Measurements from ENCODE around the gene KRT20.
"Not testable (repeated sequence)": the region's sequence is repeated elsewhere in the genome, so short reads cannot be mapped to it uniquely, and the experiment has no call there.

The KRT20 gene

DNA sequence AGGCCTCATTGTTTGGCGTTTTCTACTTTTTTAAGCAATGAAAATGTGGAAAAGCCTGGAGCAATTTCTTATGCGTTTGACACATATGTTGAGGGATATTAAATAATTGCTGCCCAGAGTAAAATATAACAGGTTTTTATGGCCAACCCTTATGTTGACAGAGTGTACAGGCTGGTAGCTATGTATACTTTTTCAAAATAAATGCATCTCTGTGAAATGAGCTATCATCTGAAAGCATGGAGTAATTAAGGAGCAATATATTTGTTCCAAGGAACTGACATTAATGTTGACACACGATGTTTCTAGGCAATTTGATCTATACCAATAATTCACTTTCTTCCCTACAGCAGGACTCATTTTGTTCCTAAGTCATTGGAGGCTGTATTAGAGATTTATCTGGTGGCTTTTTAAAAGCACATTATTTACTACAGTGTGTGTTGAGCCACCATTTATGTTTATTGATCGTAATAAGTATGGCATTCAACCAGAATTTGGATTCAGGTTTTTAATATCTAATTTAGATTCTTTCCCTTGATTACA is 11.9 kb upstream of the KRT20 start:
- DNase-seq: no peak

DNA sequence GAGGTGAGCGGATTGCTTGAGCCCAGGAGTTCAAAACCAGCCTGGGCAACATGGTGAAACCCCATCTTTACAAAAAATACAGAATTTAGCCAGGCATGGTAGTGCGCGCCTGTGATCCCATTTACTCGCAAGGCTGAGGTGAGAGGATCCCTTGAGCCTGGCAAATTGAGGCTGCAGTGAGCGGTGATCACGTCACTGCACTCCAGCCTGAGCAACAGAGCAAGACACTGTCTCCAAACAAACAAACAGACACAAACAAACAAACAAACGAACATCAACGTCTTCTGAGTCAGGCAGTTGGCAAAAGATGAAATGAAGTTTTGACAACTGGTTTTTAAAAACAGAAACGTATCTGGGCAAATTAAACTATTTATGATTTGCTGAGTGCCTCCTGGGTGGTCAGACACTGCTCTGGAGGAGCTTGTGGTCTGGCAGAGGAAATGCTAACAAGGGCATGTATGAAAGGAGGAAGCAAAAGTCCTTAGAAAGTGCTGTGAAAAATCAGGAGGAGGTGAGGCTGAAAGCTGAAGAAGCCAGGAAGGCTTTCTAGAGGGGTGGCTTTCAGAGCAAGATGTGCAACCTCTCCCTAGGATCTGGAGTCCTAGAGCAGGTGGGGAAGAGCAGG is 10.2 kb upstream of the KRT20 start:
- DNase-seq: no peak

DNA sequence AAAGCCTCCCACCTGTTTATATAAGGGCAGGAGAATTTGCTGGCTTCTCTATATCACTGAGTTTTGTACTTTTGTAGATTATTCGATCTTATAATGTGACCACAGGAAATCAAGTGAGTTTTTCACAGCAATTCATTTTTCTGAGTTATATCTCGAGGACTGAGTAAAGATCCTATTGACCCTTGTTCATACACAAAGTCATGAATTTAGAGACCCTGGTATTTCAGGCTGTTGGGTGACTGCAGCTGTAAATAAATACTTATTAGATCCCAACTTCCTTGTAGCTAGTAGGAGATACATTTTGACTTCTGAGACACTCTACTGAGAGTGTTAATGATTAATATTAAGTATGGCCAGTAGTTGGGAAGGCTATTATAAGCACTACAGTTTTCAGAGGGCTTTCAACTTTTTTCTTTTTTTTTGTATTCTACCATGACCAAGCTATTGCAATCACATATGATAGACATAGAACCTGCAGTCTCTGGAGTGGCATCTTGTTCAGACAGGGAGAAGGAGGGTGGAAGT is 3.2 kb upstream of the KRT20 start:
- no peak for DNase-seq

DNA sequence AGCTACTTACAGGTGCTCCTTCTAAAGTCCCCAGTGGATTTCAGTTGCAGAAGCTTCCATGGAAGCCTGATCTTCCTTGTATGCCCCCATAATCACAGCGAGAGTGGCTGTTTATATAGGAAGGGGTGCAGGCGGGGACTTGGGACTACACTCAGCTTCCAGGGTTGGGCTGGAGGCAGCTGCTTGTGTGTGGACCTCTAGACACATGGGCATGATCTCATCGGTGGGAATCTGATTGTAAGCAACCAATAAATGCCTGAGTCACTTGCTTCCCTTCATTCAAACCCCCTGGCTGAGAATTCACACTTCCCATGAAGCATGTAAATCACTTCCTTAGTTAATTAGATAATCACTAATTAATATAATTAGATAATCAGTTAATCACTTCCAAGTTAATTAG is 1.0 kb upstream of the KRT20 start:
- DNase-seq: no peak

DNA sequence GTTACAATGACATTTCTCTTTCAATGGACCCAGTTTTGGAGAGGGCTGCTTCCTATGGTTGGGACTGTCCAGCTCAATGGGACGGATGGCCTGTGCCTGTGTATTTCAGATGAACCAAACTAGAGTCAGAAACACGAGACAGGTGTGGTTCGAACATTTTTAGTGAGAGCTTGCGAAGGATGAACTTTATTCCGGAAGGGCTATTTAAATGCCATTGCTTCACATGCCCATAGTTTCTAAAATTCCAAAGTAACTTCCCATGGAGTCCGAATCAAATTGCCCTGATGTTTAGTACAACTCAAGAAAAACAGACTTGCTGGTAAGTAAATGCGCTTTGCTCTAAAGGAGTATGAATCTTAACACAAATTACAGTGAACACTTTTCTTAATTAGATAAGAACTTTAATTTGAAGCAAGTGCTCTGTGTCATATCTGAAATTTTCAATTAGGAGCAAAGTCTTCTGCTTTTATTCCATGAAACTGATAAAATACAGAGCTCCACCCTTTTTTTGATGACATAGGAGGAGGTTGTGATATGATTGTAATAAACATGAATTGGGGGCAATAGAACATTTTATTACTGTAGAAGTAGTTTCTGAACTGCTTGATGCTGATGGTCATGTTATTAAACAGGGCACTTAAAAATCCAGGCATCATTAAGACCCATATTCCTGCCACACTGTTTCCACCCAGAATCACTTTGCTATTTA is 1.3 kb downstream of the KRT20 start:
- no peak for DNase-seq

DNA sequence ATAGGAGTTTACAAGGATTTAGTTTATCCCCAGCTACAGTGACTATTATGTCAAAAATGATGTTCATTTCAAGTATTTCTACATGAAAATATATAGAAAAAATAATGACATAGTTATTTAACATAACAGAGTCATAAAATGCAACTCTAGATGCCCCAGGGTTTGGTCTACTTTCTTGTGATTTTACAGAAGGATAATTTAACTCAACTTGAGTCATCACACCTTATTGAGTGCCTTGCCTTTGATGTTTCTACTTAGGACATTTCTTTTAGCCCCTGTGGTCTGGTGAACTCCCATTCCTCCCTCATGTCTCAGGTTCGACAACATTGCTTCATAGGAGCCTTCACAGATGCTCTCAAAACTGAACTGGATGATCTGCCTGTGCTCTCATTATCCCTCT is 2.0 kb downstream of the KRT20 start:
- no peak for DNase-seq

DNA sequence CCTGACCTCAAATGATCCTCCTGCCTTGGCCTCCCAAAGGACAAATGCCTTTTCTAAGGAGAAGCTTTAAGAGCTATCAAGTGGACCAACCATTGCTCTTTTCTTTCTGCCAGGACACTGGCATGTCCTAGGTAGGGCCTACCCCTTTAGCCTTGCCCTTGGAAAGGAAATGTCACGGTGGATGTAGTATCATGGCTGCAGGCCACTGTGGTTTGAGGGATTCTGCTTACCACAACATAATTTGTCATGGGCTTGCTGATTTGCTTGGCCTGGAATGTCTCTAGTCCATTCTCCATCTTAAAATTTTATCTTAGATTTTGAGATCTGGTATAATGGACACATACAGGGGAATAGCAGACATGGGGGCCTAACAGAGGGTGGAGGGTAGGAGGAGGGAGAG is 6.0 kb downstream of the KRT20 start:
- DNase-seq: no peak

DNA sequence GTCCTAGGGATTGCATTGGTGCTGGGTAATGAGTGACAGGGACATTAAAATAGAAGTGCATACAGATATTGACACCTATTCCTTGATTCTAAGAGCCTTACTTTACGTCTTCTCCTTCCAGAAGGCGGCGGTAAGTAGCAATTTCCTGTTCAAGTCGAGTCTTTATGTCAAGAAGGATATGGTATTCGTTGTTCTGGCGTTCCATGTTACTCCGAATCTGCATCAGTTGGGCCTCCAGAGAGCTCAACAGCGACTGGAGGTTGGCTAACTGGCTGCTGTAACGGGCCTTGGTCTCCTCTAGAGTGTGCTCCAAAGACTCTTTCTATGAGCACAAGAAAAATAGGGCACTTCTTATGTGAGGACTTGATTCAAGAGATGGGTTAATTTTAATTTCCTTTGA is 7.0 kb downstream of the KRT20 start:
- no peak for DNase-seq

DNA sequence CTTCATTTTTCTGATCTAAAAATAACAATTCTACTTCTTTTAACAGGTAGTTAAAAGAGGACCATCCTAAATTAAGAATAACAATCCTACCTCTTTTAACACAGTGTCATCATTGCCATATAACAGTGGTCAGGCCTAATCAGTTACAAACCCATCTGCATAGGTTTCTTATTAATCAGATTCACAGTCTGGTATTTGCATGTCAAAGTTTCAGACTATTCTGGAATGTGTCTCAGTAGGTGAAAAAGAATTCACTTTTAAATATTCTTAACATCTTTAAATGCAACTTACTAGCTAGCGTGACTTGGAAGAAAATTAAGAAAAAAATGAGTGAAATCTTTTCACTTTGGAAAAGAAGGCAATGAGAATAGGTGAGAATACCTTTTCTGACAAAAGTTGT is 11.2 kb downstream of the KRT20 start:
- no peak for DNase-seq

DNA sequence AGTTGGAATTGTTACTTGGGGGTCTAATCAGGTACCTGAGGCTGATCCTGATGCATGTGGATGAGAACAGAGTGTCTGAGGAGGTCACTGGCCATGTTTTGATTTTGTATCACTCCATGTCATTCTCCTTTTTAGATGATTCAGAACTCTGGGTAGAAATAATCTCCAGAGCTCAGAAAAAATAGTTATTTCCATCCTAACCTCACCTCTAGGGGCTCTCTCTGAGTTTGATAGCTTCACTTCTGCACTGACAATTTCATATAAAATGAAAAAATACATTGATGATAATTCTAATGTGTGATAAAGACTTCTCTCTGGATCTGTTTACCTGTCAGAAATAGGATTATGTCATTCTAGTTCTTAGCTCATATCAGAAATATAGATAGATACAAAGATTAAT is 11.8 kb downstream of the KRT20 start:
- DNase-seq: no peak

DNA sequence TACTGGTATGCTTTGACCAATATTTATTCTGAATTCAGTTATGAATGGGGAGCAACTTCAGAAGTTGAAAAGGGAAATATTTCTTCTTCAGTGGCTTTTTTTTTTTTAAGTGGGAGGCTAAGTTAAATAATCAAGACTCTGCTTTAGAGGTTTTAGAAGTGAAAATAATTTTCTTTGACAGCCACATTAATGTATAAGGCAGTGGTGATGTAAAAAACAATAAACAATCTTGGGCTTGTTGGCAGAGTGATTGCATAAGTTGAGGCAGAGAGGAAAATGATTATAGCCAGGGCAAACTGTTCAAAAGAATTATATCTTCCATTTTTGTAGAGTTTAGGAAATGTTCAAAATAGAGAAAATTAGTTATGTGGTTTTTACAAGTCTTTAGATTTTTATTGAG is 12.6 kb downstream of the KRT20 start:
- DNase-seq: no peak

DNA sequence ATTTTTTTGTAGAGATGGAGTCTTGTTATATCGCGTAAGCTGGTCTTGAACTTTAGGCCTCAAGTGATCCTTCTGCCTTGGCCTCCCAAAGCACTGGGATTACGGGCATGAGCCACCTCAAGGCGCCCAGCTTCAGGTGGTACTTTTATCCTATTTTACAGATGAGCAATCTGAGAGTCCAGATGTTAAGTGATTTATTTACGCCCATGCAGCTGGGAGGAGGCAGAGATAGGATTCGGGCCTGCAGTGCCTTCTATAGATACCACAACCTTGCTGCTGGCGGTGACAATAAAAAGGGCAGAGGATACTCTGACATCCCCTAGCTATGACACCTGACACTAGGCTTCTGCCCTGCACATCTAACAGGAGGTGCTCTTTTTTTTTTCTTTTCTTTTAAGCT is 13.7 kb downstream of the KRT20 start:
- no peak for DNase-seq

DNA sequence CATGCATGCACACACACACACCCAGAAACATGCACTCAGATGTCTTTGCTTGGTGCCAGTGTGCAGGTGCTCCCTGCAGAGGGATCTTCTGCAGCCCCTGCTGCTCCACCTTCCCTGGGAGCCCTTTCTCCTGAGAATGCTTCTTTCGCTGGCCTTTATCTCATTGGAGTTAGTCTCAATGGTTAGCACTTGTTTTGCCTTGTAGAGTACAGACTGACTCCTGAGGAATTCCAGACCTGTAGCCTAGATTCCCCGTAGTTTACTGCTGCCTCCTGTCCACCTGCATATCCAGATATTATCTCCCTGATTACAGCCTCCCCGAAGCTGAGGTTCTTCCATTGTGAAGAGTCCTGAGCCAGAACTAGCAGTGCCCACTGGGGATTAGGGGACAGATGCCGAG is 14.9 kb downstream of the KRT20 start:
- DNase-seq: no peak

DNA sequence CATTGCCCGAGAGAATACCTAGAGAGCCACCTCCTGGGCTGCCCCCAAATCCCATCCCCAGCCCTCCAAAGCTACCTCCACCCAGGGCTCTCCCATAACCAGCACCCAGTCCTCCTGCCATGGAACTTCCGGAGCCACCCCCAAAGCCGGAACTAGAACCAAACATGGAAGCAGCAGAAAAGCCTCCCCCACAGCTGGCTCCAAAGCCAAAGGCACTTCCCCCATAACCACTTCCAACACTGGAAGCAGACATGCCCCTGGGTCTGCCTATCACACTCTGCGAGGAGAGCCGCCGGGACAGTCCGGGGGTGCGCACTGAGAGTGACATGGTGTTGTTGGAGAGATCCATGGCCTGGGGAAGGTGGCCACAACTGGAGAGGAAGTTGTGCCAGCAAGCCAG is 18.2 kb downstream of the KRT20 start, which contains the start of gene KRT12:
TSS of gene KRT12 (minus strand) at position 386 of the 400 bp plus-strand sequence. CDS start at position 349, 37 bp downstream.
- no peak for DNase-seq

DNA sequence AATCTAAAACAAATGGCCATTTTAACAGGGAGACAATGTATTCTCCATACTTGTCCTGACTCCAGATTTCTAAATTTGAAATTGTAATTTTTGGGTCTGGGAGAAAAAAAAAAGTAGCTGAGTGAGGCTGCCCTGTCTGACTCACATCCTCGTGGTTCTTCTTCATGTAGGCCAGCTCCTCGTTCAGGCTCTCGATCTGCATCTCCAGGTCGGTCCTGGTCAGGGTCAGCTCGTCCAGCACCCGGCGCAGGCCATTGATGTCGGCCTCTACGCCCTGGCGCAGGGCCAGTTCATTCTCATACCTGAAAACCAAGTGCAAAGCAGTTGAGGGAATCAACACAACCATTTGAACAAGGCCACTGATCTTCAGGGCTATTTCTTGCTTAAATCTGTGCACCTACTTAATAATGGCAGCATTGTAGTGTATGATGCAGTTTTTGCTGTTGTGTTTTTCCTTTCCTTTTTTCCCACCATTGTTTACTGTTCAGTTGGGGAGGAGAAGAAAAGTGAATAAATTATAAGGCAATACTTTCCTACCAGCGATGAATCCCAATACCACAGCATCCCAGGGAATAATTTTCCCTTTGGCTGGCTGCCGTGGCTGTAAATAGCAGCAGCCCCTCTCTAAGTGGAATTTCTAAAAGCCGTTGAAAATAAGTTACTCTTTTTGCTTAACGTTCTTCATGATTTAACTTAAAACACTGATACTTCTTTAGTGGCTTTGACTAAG is 20.2 kb downstream of the KRT20 start:
- DNase-seq: no peak

DNA sequence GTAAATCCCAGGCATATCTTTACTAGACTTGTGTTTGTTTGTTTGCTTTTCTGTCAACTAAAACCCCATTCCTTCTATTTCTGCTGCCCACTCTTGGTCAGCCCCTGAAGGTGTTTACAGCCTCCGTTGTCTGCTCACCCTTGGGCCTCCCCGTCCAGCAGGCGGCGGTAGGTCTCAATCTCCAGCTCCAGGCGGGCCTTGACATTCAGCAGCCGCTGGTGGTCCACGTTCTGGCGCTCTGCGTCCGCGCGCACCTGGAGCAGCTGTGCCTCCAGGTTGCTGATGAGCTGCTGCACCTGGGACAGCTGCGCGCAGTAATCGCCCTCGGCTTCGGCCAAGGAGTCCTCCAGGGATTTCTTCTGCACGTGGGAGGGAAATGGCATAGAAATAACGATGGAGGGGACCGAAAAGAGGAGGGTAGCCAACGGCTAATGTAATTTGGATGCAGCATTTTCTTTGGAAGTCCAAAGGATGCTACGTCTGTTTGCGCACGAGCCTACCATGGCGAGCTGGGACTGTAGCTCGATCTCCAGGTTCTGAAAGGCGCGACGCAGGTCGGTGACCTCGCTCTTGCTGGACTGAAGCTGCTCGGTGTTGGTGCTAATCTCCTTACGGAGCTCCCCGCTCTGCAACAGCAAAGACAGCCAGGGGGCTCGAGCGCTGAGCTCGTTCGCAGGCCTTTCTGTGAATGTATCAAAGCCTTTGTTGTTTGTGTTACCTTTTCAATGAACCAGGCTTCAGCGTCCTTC is 21.9 kb downstream of the KRT20 start:
- no peak for DNase-seq

DNA sequence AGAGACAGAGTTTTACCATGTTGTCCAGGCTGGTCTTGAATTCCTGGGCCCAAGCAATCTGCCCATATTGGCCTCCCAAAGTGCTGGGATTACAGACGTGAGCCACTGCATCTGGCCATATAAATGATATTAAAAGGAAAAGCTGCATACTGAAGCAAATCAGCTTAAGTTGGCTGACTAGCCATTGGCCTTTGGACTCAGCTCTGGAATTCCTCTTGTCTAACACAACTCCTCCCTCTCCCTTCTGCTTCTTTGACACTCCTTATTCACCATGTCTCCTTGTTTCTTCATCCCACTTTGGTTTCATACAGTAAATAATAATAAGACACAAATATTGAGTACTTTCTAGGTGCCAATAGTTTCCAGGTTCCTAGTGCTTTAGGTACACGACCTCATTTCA is 25.5 kb downstream of the KRT20 start:
- DNase-seq: no peak

DNA sequence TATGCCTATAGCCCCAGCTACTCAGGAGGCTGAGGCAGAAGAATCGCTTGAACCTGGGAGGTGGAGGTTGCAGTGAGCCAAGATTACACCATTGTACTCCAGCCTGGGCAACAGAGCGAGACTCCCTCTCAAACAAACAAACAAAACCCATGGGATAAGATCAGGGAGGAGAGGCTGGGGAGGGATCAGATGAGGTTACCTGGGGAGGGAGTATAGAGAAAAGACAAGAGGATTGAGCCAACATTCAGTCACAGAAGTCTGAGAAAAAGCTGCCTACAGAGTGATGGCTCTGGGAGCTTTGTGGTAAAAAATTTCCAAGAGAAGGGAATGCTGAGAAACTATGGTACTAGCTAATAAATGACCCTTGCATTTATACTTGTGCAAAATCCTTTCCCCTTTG is 26.4 kb downstream of the KRT20 start:
- not testable (repeated sequence) for DNase-seq

DNA sequence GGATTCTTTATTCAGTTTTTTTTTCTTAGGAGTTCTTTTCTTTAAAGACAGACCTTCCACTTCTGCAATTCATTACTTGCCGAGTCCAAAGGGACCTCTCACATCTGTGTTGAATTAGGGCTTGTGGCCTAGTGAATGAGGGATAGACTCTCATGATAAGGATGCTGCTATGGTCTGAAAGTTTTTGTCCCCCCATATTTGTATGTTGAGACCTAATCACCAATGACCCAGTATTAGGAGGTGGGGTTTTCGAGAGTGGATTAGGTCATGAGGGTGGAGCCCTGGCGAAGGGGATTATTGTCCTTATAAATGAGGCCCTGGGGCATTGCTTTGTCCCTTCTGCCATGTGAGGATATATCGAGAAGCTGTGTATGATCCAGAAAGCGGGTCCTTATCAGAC is 27.5 kb downstream of the KRT20 start:
- no peak for DNase-seq

DNA sequence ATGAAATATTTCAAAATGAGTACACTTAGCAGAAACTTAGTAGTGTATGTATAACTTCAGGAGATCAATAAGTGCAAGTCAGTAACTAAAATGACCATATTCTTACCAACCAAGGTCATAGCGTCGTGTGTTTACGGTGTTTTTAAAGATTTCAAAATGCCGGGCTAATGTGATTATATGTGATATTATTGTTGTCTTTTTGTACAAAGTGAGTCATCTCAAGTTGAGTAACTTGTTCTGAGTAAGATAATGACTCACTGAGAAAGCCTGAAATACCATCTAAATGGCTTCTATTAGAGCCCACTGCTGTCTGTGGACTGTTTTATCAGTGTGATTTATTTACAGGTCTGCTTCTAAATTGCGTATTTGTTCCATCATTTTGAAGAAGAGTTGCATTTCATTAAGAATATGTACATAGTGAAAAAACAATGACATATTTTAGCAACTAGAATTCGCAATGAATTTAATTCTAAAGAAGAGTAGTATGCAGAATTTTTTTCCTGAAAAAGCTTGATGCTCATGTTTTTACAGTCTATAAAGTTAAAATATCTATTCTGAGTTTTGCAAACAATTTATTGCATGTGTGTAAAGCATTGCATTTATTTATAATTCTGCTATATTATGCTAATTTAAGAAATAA is 30.7 kb downstream of the KRT20 start:
- DNase-seq: no peak

DNA sequence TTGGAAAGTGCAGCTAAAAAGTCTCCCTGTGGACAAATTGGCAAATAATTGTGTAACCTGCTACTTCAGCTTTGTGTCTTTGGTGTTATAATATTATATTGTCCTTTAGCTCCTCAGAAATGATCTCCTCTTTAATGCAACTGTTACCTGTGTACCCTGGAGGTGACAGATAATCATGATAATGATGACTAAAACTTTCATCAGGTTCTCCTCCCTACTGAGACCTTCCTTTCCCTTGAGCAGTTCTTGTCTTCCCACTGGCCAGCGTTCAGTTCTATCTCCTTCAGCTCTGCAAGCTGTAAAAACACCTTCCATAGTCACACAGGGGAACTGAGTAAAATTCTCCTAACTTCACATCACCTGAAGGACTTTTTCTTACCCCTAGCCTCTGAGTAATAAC is 32.7 kb downstream of the KRT20 start:
- no peak for DNase-seq

DNA sequence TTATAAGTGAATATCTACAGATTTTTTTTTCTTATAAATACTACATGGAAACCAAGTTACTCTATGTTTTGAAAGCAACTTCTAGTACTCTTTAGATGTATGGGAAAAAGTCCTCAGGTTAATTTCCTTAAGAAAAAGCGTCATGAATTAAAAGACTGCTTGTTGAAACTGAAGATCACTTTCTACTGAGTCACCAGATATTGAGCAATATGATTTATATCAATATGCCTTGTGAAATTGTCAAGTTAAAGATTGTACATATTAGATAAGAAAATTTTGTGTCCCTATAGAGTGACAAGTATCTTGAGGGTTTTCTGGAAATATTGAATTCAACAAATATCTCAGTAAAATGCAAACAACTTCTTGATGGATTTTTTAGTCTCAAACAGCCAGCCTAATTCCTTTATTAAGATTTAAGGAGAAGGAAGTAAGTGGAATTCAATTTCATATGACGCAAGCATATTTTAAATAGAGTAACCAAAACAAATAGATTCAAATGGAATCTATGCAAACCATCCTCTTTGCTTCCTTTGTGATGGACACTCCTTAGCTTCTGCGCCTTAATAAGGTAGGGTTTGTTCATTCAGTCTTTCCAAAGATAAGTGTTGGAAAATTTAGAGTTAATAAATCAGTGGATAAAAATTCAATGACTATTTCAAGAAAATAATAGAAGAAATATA is 34.6 kb downstream of the KRT20 start:
- no peak for DNase-seq

All from stimulated activated naive CD4-positive, alpha-beta T cell (primary cell).